Measurements from ENCODE around the gene TMEM80.
"Not testable (repeated sequence)": the region's sequence is repeated elsewhere in the genome, so short reads cannot be mapped to it uniquely, and the experiment has no call there.

Gene TMEM80

DNA sequence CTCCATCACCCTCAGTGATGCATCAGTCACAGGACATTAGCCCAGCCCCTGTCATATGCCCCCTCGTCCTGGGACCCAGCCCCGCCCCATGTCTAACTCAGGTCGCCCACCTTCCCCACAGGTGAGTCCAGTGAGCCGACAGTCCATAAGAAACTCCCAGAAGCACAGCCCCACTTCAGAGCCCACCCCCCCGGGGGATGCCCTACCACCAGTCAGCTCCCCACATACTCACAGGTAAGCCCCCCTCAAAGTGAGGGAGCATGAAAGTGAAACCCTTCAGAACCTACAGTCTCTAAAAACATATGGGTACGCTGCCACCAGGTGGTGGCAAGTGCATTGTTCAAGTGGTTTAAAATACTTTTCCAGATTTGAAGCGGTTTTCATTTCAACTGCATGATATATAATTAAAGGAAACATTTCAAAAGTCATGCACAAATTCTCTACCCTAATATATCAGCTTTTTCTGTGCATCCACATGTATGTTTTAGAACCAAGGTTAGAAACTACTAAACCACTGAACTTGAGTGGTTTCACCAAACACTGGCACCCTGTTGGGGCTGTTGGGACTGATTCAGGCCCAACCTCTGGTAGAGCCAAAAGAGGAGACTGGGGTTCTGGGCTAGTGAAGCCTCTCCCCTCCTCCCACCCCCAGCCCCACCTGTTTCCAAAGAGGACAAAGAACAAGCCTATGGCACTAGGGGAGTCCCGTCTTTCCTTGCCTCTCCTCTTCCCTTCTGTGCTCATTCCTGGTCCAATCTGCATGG, 27.7 kb downstream of the TMEM80 start:
- peak in 1 of 2 experiments; percentile 36 for DNase-seq

- no peak for DNase-seq
Observed at GRCh38 chr11:724049-724777, 28.6 kb downstream of the TMEM80 start.

DNA sequence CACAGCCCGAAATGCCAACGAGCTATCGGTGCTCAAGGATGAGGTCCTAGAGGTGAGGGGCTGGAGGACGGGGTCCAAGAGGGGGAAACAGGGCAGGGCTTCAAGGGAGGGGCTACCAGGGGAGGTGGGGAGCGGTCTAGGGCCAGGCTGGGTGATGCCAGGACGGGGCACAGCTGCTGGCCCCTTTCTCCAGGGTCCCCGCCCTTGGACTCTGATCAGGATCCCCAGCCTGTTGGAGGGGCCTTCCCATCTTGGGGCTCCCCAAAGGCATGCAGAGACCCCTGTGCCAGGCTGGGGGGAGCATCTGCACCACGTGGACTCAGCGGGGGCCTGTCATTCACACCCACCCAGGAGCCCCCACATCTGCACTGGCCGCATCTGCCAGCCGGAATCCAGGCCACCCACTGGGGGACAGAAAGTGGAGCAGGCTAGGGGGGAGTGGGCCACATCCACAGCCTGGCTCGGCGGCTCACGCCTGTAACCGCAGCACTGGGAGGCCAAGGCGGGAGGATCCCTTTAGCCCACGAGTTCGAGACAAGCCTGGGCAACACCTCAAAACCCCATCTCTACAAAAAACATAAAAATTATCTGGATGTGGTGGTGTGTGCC, 29.3 kb downstream of the TMEM80 start:
- DNase-seq, result no peak

DNA sequence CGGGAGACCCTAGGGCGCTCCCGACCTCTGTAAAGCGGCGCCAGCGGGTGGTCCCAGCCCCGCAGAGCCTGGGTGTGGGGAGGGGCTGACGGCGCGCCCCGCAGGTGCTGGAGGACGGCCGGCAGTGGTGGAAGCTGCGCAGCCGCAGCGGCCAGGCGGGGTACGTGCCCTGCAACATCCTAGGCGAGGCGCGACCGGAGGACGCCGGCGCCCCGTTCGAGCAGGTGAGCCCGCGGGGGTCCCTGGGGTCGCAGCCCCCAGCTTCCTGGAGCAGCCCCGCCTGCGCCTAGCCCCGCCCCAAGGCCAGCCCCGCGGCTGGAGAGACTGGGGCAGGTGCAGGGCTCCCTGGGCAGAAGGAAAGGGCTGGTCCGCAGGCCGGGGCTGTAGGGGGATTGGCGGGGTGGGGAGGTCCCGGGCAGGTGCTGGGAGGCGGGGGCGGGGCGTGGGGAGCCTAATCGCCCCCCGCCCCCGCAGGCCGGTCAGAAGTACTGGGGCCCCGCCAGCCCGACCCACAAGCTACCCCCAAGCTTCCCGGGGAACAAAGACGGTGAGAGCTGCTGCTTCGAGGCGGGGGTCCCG, 30.1 kb downstream of the TMEM80 start:
- no peak for DNase-seq

GRCh38 chr11:726278-727220, 30.9 kb downstream of the TMEM80 start:
- peak; percentile 28 to 66 for DNase-seq

- no peak for DNase-seq
Observed at GRCh38 chr11:727281-727701, 31.7 kb downstream of the TMEM80 start.

GRCh38 chr11:727859-728748, 32.5 kb downstream of the TMEM80 start:
- DNase-seq, result peak; percentile 39 to 49

GRCh38 chr11:728901-729491, 33.4 kb downstream of the TMEM80 start:
- no peak for DNase-seq

DNA sequence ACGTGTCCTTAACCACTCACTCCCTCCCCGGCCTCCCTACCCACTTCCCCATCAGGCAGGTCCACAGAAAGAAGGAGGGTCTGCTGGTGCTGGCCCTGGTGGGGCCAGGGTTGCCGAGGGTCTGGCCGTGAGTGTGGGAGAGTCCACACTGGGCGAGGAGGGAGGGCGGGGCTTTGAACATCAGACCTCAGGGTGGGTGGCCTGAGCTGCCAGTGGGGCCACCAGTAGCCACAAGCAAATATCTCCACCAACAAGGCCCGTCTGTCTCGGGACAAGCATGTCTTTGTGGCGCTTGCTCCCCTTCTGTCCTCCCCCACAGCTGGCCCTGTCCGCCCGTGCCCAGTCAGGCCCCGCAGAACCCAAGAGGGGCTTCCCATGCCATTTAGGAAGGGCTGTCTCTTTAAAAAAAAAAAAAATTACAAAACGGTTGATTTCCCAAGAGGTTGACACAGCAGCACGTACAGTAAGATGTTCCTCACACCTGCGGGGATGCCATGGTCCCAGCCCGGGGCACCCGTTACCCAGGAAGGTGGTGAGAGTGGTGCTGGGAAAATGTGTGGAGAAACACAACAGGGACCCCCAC, 34.0 kb downstream of the TMEM80 start:
- DNase-seq, result no peak

DNA sequence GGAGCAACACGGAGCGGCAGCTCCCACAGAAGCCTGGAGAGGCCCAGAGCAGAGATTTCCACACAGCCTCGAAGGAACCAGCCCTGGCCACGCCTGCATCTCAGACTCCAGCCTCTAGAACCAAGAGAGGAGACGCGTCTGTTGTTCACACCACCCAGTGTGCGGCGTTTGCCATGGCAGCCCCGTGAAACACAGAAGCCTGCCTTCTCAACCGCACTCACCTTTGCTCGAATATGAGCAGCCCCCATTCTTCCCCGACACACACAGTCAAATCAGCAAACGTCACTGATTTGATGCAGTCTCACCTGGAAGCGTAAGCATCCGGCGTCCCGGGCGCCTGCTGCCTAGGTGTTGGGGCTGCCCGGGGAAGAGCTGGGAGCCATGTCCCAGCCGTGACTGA, 37.5 kb downstream of the TMEM80 start:
- no peak for DNase-seq

DNA sequence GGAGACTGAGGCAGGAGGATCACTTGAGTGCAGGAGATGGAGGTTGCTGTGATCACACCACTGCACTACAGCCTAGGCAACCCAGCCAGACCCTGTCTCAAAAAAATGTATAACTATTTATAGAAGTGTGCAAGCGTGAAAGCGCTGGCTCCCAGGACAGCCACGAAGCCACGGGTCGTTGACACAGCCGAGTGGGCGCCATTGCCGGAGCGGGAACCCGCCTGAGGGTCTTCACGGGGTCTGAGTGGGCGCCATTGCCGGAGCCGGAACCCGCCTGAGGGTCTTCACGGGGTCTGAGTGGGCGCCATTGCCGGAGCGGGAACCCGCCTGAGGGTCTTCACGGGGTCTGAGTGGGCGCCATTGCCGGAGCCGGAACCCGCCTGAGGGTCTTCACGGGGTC, 38.9 kb downstream of the TMEM80 start:
- not testable (repeated sequence) for DNase-seq

GRCh38 chr11:737366-737765, 41.8 kb downstream of the TMEM80 start:
- no peak for DNase-seq

DNA sequence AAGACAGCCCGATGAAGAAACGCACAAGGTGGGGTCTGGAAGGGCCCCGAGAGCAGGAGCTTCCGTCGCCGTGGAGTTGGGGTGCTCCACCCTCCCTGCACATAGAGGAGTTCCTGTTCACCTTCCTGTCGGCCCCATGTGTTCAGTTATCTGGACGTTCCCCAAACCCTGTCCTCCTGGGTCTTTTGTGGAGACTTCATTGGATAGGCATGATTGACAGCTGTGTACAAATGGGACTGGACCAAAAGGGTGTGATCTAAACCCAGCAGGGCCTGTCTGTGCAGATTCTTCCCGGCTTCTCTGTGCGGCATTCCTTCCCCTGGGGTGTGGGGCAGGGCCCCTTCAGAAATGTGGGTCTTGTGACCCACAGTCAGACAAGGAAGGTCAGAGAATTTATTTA, 42.3 kb downstream of the TMEM80 start:
- DNase-seq, result not testable (repeated sequence)

GRCh38 chr11:742156-742546, 46.5 kb downstream of the TMEM80 start:
- no peak for DNase-seq

- no peak for DNase-seq
Observed at GRCh38 chr11:742571-743201, 47.1 kb downstream of the TMEM80 start.

DNA sequence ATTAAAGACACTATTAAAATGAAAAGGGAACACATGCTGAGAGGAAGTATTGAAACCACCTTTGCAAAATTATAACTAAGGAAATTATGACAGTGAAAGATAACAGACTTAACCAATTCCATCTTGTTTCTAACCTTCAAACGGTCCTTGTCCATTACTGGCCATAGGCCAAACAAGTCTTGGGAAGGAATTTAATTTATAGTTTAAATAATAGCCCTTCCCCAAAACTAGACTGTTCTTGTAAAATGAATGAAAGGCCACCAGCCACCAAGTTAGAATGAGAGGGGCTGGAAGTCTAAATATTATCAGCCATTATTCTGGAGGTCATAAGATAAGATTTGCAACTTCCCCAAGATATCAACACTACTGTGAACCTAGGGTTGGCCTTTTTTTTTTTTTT, 49.8 kb downstream of the TMEM80 start:
- DNase-seq, result no peak

DNA sequence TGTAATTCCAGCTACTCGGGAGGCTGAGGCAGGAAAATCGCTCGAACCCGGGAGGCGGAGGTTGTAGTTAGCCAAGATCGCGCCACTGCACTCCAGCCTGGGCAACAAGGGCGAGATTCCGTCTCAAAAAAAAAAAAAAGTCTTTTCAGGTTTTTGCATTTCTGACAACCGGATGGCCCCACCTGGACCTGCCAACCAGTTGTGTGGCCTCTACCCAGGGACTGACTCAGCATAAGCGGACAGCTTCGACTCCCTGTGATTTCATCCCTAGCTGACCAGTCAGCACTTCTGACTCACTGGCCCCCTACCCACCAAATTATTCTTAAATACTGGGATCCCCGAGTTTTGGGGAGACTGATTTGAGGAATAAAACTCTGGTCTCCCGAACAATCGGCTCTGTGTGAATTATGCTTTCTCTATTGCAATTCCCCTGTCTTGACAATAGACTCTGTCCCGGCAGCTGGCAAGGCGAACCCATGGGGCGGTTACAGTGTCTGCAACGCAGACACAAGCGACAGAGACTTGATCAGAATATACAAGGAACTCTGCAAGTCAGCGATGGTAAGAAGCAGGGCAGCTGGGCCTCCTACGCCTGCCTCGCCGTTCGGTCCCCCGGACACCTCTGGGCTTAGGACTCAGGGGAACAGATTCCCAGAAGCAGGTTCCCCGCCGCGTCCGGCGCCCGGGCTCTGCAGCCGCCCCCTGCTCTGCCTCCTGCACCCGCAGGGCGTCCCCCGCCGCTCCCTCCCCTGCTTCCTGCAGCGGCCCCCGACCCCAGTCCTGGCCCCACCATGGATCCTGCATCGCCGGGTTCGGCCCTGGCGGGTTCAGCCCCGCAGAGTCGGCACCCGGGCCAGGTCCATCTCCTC, 50.9 kb downstream of the TMEM80 start:
- DNase-seq, result no peak

GRCh38 chr11:747158-748006, 51.8 kb downstream of the TMEM80 start, which contains the start of gene TALDO1:
TSS of gene TALDO1 (plus strand) at chr11:747464. CDS start at chr11:747482, 18 bp downstream.
- peak; percentile 77 to 96 for DNase-seq

Measured in NCI-H187 (cell line).